Left ventricle myocardium inferior (tissue), 1 donor: ENCODE measurements around the gene ABLIM2. TPM values are rescaled to one million over a fixed set of nuclear protein-coding genes. Genes with fewer than 3 reads are reported as not detected.

Source experiments
- DNase-seq: peaks from one replicate; pipeline ENCODE4 v3.0.0-alpha.2; 2020
- H3K27ac ChIP-seq: fragments of 200-600 bp; replicated peaks from 2 replicates; pipeline ENCODE4 v1.8.0; 2021
- H3K27me3 ChIP-seq: fragments of 200-600 bp; 2 replicates; pipeline ENCODE4 v1.8.0; 2021; ENCODE audit warnings: low read depth
- H3K36me3 ChIP-seq: fragments of 200-600 bp; 2 replicates; pipeline ENCODE4 v1.8.0; 2021
- H3K4me1 ChIP-seq: fragments of 200-600 bp; 2 replicates; pipeline ENCODE4 v1.8.0; 2021
- H3K4me3 ChIP-seq: fragments of 200-600 bp; 2 replicates; pipeline ENCODE4 v1.8.0; 2021; ENCODE audit warnings: mild to moderate bottlenecking, moderate library complexity
- H3K9me3 ChIP-seq: fragments of 200-600 bp; replicated peaks from 2 replicates; pipeline ENCODE4 v1.8.0; 2021
- intact Hi-C: fragments of 100-400 bp; cut with micrococcal nuclease; formaldehyde crosslinking; loops from one replicate; pipeline ENCODE4 v1.11.0; 2022
- total RNA-seq: library from RNA; stranded (reverse); fragmentation: NEBNext Ultra II Directional; extraction: Animal tissue kit (Norgen Biotek cat#: 25700); gene quantifications from one replicate; pipeline ENCODE4 v1.2.1, GENCODE V29; 2021
- TF ChIP-seq, protein P1 (sequence below): fragments of 200-600 bp; IDR thresholded peaks from 2 replicates; pipeline ENCODE4 v1.8.0; 2021; ENCODE audit warnings: antibody characterized with exemption, mild to moderate bottlenecking, borderline replicate concordance
- donor health status: DM: no; HTN: yes; CAD: no; lungs with severe emphysema.

The ABLIM2 gene
- total RNA-seq, 1 donor from 2014 or later: 43.5 TPM

- no peak for DNase-seq
- TF ChIP-seq, protein P1, sequence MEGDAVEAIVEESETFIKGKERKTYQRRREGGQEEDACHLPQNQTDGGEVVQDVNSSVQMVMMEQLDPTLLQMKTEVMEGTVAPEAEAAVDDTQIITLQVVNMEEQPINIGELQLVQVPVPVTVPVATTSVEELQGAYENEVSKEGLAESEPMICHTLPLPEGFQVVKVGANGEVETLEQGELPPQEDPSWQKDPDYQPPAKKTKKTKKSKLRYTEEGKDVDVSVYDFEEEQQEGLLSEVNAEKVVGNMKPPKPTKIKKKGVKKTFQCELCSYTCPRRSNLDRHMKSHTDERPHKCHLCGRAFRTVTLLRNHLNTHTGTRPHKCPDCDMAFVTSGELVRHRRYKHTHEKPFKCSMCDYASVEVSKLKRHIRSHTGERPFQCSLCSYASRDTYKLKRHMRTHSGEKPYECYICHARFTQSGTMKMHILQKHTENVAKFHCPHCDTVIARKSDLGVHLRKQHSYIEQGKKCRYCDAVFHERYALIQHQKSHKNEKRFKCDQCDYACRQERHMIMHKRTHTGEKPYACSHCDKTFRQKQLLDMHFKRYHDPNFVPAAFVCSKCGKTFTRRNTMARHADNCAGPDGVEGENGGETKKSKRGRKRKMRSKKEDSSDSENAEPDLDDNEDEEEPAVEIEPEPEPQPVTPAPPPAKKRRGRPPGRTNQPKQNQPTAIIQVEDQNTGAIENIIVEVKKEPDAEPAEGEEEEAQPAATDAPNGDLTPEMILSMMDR: no peak
- H3K4me3 ChIP-seq: no peak overlapping the region
- H3K27me3 ChIP-seq: no peaks in the 10 kb centered on the region
- no peaks in the 10 kb centered on the region for H3K36me3 ChIP-seq
- H3K27ac ChIP-seq: no peak overlapping the region
- intact Hi-C loops: no loop called here
- H3K9me3 ChIP-seq: peaks cover 7% of the 10 kb centered on the region
- H3K4me1 ChIP-seq: peaks cover 9% of the 10 kb centered on the region
Observed at GRCh38 chr4:7959078-7959477, 199.5 kb downstream of the ABLIM2 start.

DNA sequence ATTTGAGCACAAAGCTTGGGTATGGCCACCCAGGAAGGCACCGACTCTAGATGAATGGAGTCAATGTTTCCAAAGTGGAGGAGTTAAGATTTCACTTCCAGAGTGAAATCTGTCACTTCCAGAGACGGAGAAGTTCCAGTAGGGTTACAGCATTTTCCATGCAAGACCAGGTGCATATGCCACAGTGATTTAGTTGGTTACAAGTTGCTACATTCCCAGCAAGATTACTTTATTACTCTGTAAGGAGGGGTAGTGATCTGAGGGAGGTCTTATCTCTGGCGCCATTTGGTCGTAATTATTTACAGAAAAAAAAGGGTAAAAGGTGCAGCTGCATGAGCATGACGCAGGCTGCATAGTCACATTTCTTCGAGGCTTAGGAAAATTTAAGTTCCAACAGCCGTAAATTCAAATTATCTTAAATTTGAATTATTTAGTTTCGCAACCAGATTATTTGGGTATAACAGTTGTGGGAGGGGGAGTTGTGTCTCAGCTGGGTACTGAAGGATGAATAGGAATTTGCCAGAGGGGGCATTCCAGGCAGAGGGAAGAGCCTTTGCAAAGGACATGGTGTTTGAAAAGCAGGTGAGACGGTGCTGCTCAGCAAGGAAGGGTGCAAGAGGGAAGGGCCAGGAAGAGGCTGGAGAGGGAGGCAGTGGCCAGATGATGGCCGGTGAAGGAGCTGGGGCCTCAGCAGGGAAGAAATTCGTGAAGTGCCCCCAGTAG is 201.5 kb downstream of the ABLIM2 start:
- intact Hi-C loops: no loop called here
- Histone ChIP-seq H3K4me3 (no peak overlapping the region), H3K4me1 (peaks cover 9% of the 10 kb centered on the region), H3K9me3 (peaks cover 9% of the 10 kb centered on the region), H3K27me3 (no peaks in the 10 kb centered on the region), H3K36me3 (no peaks in the 10 kb centered on the region), H3K27ac (no peak overlapping the region)
- TF ChIP-seq, protein P1: no peak
- no peak for DNase-seq

GRCh38 chr4:7956270-7956808 is 202.3 kb downstream of the ABLIM2 start:
- Histone ChIP-seq H3K9me3 (peaks cover 9% of the 10 kb centered on the region), H3K27me3 (no peaks in the 10 kb centered on the region), H3K4me3 (no peak overlapping the region), H3K4me1 (peaks cover 9% of the 10 kb centered on the region), H3K27ac (peak overlapping the region; percentile 40), H3K36me3 (no peaks in the 10 kb centered on the region)
- intact Hi-C loops: no loop called here
- TF ChIP-seq, protein P1: no peak
- no peak for DNase-seq

DNA sequence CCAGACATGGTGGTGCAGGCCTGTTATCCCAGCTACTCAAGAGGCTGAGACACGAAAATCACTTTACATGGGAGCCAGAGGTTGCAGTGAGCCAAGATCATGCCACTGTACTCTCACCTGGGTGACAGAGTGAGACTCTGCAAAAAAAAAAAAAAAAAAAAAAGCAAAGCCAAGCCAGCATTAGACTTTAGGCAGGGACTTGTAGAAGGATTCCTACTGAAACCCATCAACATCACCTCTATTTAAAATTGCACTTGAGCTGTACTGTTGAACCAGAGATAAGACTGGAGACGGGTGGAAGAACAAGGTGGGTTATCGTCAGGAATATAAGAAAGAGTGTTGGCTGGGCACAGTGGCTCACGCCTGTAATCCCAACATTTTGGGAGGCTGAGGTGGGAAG is 203.2 kb downstream of the ABLIM2 start:
- Histone ChIP-seq H3K4me1 (peaks cover 9% of the 10 kb centered on the region), H3K36me3 (no peaks in the 10 kb centered on the region), H3K27me3 (no peaks in the 10 kb centered on the region), H3K27ac (peak overlapping the region; percentile 40), H3K9me3 (peaks cover 9% of the 10 kb centered on the region), H3K4me3 (no peak overlapping the region)
- TF ChIP-seq, protein P1: no peak
- intact Hi-C loops: no loop called here
- DNase-seq: no peak

DNA sequence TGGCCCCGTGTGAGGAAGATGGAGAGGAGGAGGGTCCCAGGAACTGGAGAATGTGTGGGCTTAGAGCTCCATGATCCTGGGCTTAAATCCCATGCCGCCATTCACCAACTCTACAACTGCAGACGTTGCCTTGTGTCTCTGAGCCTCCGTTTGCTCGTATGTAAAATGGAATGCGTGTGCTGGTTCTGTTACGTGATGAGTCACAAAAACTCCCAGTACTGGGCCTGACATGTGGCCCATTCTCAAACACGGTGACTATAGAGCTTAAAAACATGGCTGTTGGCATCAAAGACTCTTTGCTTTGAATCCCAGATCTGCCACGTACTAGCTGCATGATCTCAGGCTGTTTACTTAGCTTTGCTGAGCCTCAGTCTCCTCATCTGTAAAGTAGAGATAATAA is 206.0 kb downstream of the ABLIM2 start:
- Histone ChIP-seq H3K36me3 (no peaks in the 10 kb centered on the region), H3K4me3 (no peak overlapping the region), H3K27me3 (no peaks in the 10 kb centered on the region), H3K27ac (no peak overlapping the region), H3K9me3 (peaks cover 9% of the 10 kb centered on the region), H3K4me1 (peaks cover 20% of the 10 kb centered on the region)
- TF ChIP-seq, protein P1: no peak
- intact Hi-C loops: no loop called here
- DNase-seq: no peak
